ENCODE results near the gene KBTBD3. TPM values are rescaled to one million over a fixed set of nuclear protein-coding genes. Genes with fewer than 3 reads are reported as not detected.

Gene KBTBD3, protein sequence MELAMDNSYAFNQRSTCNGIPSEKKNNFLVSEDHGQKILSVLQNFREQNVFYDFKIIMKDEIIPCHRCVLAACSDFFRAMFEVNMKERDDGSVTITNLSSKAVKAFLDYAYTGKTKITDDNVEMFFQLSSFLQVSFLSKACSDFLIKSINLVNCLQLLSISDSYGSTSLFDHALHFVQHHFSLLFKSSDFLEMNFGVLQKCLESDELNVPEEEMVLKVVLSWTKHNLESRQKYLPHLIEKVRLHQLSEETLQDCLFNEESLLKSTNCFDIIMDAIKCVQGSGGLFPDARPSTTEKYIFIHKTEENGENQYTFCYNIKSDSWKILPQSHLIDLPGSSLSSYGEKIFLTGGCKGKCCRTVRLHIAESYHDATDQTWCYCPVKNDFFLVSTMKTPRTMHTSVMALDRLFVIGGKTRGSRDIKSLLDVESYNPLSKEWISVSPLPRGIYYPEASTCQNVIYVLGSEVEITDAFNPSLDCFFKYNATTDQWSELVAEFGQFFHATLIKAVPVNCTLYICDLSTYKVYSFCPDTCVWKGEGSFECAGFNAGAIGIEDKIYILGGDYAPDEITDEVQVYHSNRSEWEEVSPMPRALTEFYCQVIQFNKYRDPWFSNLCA
- 15.2 TPM for total RNA-seq (ENCODE audit: insufficient read depth, low replicate concordance)

DNA sequence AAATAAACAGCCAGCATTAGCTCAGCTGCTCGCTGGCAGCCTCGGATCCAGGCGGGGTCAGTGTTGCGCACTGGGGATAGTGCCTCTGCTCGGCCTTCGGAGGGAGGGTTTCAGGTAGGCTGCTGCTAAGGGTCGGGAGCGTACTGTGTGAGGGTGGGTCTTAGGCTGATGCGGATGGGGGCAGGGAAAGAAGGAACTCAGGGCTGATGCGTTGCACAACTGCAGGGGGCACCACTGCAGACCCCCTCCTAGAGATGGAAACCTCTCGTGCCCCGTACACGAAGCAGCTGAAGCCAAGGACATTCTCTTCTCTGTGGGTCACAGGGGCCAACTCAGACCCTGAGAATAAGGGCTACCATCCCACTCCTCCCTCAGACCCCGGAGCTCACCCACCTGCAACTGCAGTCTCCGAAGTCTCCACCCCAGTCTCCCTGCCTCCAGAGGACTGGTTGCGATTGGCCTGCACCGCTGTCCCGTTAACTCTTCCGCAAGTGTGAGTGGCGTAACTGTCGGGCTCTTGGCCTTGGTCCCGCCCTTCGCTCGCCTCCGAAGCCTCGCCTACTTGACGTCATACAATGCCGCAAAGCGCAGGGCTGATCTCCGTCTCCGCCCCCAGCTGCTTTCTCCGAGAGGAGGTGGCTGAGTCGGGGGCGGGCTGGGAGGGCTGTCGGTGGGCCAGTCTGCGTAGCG is at the start of gene KBTBD3:
Gene KBTBD3 (minus strand): TSS at position 429 of the 690 bp plus-strand sequence. CDS start 18,250 bp downstream, outside the sequence.
- DNase-seq (ENCODE audit: low spot score), result peak; percentile 100

- no peak for DNase-seq (ENCODE audit: low spot score)
These were observed 44.6 kb upstream of the KBTBD3 start for GRCh38 chr11:106121570-106122320.

DNA sequence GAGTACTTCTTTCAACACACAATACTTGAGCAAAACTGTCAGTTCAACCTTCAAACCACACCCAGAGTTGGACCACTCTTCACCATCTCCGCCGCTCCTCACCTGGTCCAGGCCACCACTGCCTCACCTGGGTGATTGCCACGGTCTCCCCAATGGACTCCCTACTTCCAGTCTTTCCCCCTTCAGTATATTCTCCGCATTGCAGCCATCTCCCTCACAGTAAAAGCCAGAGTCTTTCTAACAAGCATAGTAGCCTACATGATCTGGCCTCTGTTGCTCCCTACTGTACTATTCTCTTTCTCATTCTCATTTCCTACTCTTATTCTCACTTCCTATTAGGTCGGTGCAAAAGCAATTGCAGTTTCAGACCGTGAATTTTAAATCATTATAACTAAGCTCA is 28.8 kb upstream of the KBTBD3 start:
- DNase-seq (ENCODE audit: low spot score), result no peak

DNA sequence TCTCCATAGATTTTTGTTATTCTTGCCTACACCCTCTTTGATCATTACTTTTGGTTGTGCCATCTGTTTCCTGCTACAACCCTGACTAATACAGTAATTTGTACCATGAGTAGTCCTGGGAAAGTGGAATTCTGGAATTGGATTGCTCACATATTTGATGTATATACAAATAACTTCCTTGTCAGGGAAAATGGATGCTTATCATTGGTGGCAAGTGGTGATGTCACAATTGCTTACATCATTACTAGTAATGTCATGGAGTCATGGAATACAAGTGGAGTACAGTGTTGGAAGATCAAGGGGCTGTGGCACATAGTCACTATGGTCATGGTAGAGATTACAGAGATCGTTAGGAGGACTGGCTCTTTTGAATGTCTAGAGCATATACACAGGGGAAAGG is 24.7 kb upstream of the KBTBD3 start:
- no peak for DNase-seq (ENCODE audit: low spot score)

- DNase-seq (ENCODE audit: low spot score), result no peak
These were observed 24.2 kb upstream of the KBTBD3 start for GRCh38 chr11:106101370-106101769.

DNA sequence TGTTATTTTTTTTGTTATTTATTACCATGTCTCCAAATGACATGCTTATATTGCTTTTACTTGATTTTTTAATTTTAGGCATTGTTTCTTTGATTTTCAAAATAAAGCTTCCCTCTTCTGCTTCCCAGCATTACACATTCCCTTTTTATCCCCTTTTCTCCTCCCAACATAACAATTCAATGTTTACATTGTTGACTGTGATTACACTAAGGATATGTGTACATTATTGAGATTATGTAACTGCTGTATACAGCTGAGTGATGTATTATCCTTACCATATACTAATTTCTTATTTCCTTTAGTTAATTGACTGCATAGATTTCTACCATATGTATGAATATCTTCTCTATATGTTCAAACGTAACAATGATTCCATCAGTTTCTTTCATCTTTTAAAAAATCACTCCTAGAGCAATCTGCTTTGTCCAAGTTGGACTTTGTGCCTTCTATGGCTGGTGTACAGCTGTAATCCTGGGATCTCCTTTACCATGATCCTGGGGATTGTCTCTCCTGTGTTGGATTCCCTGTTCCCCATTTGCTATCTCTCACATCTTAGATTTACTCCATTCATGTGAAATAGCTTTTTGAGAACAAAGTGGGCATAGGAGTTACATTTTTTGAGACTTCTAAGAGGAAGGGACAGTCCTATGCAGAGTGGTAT is 21.9 kb upstream of the KBTBD3 start:
- no peak for DNase-seq (ENCODE audit: low spot score)

- no peak for DNase-seq (ENCODE audit: low spot score)
These were observed 15.3 kb upstream of the KBTBD3 start for GRCh38 chr11:106092446-106092845.

DNA sequence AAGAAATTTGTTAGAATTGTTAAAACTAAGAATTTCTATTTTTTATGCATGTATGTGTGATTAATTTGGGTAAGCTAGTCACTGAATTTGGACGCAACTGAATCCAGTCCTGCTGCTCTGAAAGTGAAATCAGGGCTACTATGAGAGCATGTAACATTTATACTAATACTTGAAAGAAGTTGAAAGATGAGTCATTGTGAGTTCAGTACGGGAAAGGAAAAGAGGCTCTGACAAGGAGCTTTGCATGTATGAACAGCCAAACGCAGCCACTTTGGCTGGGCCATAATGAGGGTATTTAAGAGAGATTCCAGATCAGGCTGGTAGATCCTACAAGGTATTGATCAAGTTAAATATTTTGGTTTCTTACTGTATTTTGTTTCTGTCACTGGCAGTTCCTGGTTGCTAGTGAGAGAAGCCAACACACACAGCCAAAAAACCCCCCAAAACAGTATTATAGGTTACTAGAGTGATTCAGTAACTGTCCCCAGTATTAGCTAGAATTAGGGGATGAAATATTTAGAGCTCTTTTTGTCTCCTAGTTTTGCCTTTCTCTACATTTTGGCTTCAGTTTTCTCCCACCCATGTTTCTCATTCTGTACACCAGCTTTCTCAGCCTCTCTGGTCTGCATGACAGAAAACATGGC is 14.5 kb upstream of the KBTBD3 start:
- peak; percentile 75 for DNase-seq (ENCODE audit: low spot score)

- no peak for DNase-seq (ENCODE audit: low spot score)
These were observed 11.7 kb upstream of the KBTBD3 start for GRCh38 chr11:106088896-106089295.

DNA sequence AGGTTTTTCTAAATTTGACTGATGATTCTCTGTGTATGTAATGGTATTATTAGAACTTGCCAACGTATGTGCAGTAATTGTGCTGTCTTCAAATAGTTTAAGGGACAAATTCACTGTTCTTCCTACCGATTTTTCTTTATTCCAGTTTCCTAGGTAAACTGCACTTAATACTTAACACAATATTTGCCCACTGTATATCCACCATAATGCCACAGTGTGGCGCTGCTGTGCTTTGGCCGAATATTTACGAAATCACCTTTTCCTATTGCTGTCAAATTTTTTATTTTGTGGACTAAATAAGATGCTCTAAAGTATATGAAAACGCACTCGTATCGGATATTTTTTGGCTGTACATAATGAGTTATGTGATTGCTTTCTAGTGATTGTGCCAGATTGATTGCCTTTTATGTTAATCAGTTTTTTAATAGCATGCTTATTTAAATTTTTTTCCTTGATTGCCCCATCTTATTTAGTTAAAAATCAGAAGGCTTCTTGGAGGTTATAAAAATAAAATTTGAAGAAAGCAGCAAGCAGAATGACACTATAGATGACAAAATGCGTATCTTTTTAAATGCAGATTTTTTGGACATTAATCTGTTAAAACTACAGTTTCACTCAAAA is 10.8 kb upstream of the KBTBD3 start:
- peak; percentile 58 for DNase-seq (ENCODE audit: low spot score)

GRCh38 chr11:106086850-106087249 is 9.7 kb upstream of the KBTBD3 start:
- no peak for DNase-seq (ENCODE audit: low spot score)

- no peak for DNase-seq (ENCODE audit: low spot score)
These were observed 9.0 kb upstream of the KBTBD3 start for GRCh38 chr11:106086135-106086534.

DNA sequence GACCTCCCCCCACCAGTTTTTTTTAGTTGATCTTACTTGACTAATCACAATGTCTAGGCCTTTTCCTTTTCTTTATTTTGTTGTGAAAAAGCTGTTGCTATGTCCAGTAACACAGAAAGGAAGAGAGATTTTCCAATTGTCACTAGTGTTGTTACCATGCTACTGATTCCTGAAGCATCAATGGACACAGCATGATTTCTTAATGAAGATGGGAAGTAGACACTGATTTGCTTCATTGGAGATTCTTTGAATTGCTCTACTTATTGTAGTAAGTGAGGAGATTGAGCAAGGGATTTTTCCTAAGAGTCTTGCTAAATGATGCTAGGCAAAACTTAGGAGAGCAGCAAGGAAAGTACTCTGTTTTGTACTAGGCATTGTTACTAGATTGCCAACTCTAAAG is 4.9 kb upstream of the KBTBD3 start:
- DNase-seq (ENCODE audit: low spot score), result no peak

- DNase-seq (ENCODE audit: low spot score), result peak; percentile 35
These were observed 685 bp upstream of the KBTBD3 start, which contains the start of gene AASDHPPT for GRCh38 chr11:106077609-106078455. Gene AASDHPPT, plus strand, starts transcription at chr11:106077662. Its CDS starts 49 bp downstream, at chr11:106077711.

- no peak for DNase-seq (ENCODE audit: low spot score)
These were observed 802 bp downstream of the KBTBD3 start for GRCh38 chr11:106076171-106076918.

DNA sequence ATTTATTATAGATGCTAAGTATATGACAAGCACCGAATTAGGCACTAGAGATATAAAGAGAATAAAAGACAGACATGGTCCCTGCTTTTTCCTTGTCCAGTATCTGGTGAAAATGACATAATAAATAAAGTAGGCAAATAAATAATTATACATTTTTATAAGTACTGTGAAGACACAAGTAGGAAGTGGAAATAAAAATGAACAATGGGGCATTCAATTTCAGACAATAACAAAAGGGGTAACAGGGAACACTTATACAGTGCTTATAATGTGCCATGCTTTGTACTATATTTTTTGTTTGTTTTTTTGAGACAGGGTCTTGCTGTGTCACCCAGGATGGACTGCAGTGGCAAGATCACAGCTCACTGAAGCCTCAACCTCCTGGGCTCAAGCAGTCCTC is 4.3 kb downstream of the KBTBD3 start:
- DNase-seq (ENCODE audit: low spot score), result no peak

- no peak for DNase-seq (ENCODE audit: low spot score)
These were observed 6.5 kb downstream of the KBTBD3 start for GRCh38 chr11:106070606-106071005.

DNA sequence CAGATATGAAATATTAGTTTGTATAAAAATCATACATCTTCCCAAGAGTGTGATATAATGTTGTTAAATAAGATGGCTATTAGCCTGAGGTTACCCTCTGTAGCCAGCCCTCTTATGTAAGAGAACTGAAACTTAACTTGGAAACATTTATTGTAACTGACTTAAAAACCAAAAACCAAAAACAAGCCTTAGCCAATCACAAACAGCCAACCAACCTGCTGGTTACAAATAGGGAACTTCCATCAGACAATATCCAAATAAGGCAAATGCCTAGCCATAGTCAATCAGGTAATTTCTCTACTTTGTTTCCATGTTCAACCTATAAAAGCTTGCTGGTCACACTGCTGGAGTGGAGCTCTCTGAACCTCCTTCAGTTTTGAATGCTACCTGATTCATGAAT is 14.1 kb downstream of the KBTBD3 start:
- no peak for DNase-seq (ENCODE audit: low spot score)

Measured in umbilical cord (tissue), 2 donors.